HG03521 (cell line): ENCODE measurements around the gene SOAT2.

ENCODE experiments used
- ATAC-seq: cut with Tn5 transposase; IDR thresholded peaks from one replicate; pipeline ENCODE4 v1.9.1; 2021; ENCODE audit warnings: mild to moderate bottlenecking, moderate library complexity; ENCODE audit not compliant: unreplicated experiment

SOAT2 gene

GRCh38 chr12:53064613-53065436 is 38.5 kb upstream of the SOAT2 start:
- no peak for ATAC-seq

- no peak for ATAC-seq
Observed at GRCh38 chr12:53065470-53065869, 37.8 kb upstream of the SOAT2 start.

- ATAC-seq, result no peak
Observed at GRCh38 chr12:53065975-53066931, 37.0 kb upstream of the SOAT2 start.

GRCh38 chr12:53067074-53067992 is 36.0 kb upstream of the SOAT2 start:
- no peak for ATAC-seq

- ATAC-seq, result no peak
Observed at GRCh38 chr12:53067993-53068770, 35.1 kb upstream of the SOAT2 start.

GRCh38 chr12:53068811-53069585 is 34.3 kb upstream of the SOAT2 start:
- ATAC-seq, result no peak

GRCh38 chr12:53069621-53070410 is 33.5 kb upstream of the SOAT2 start:
- ATAC-seq, result no peak

GRCh38 chr12:53070877-53071492 is 32.3 kb upstream of the SOAT2 start:
- ATAC-seq, result no peak

- no peak for ATAC-seq
Observed at GRCh38 chr12:53071591-53072551, 31.4 kb upstream of the SOAT2 start.

- ATAC-seq, result no peak
Observed at GRCh38 chr12:53073881-53074280, 29.4 kb upstream of the SOAT2 start.

GRCh38 chr12:53074283-53074998 is 28.8 kb upstream of the SOAT2 start:
- ATAC-seq, result no peak

- no peak for ATAC-seq
Observed at GRCh38 chr12:53074999-53075370, 28.3 kb upstream of the SOAT2 start.

- ATAC-seq, result no peak
Observed at GRCh38 chr12:53076461-53076860, 26.8 kb upstream of the SOAT2 start.

GRCh38 chr12:53077030-53077429 is 26.3 kb upstream of the SOAT2 start:
- no peak for ATAC-seq

GRCh38 chr12:53078425-53079225 is 24.7 kb upstream of the SOAT2 start:
- ATAC-seq, result no peak
